Left ventricle myocardium inferior (tissue), 1 donor: Measurements from ENCODE around the gene FOXD3. TPM values are rescaled to one million over a fixed set of nuclear protein-coding genes. Genes with fewer than 3 reads are reported as not detected.
A peak's percentile ranks its signal among the peaks of the same experiment; 100 is the strongest.

Experiments
- DNase-seq: peaks from one replicate; pipeline ENCODE4 v3.0.0-alpha.2; 2020
- H3K27ac ChIP-seq: fragments of 200-600 bp; replicated peaks from 2 replicates; pipeline ENCODE4 v1.8.0; 2021
- H3K27me3 ChIP-seq: fragments of 200-600 bp; 2 replicates; pipeline ENCODE4 v1.8.0; 2021; ENCODE audit warnings: low read depth
- H3K36me3 ChIP-seq: fragments of 200-600 bp; 2 replicates; pipeline ENCODE4 v1.8.0; 2021
- H3K4me1 ChIP-seq: fragments of 200-600 bp; 2 replicates; pipeline ENCODE4 v1.8.0; 2021
- H3K4me3 ChIP-seq: fragments of 200-600 bp; 2 replicates; pipeline ENCODE4 v1.8.0; 2021; ENCODE audit warnings: mild to moderate bottlenecking, moderate library complexity
- H3K9me3 ChIP-seq: fragments of 200-600 bp; replicated peaks from 2 replicates; pipeline ENCODE4 v1.8.0; 2021
- intact Hi-C: fragments of 100-400 bp; cut with micrococcal nuclease; formaldehyde crosslinking; loops from one replicate; pipeline ENCODE4 v1.11.0; 2022
- total RNA-seq: library from RNA; stranded (reverse); fragmentation: NEBNext Ultra II Directional; extraction: Animal tissue kit (Norgen Biotek cat#: 25700); gene quantifications from one replicate; pipeline ENCODE4 v1.2.1, GENCODE V29; 2021
- TF ChIP-seq, protein P1 (sequence below): fragments of 200-600 bp; IDR thresholded peaks from 2 replicates; pipeline ENCODE4 v1.8.0; 2021; ENCODE audit warnings: antibody characterized with exemption, mild to moderate bottlenecking, borderline replicate concordance
- donor health status: DM: no; HTN: yes; CAD: no; lungs with severe emphysema.

Gene FOXD3
- total RNA-seq, 1 donor from 2014 or later = 0.11 TPM

DNA sequence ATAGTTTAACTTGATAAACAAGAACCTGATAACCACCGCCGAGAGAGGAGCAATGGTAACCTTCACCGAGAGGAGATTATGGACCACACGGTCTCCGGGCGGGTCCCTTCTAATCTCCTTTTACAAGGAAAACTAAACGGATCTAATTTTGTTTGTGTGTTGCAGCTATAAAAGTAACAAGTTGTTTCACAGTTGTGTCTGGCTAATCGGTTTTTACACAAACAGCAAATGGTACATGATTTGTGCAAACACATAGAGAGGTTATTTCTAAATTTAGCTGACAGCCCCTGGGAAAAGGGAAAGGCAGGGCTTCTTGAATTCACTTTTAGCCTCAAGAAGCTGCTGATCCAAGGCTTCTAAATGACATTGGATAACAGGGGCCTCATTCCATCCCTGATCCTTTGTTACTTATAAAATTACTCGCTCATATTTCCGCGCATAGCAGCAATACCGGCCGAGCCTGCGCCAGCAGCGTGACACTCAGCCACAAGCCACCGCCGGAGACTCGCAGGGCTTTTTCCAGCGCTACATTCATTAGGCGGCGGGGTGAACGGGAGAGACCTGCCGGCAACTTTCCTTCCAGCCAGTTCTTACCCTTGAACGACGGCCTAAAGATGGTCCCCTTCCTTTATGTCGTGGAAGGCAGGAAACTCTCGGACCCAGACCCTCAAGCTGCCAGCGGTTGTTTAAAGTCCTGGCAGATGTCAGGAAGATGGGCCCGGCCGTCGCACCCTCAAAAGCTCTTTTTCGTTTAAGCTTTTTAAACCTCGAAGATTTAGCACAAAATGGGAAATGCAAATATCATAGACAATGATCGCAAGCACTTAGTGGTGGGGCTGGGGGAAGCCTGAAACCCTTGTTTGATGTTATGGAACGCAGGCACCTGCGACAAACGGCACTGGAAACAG lies 4.4 kb downstream of the FOXD3 start:
- Histone ChIP-seq H3K27me3 (peaks cover 100% of the 10 kb centered on the region), H3K4me1 (peaks cover 38% of the 10 kb centered on the region), H3K4me3 (peak overlapping the region; percentile 7), H3K36me3 (no peaks in the 10 kb centered on the region), H3K9me3 (no peaks in the 10 kb centered on the region), H3K27ac (no peak overlapping the region)
- intact Hi-C loops = no loop called here
- TF ChIP-seq, protein P1, sequence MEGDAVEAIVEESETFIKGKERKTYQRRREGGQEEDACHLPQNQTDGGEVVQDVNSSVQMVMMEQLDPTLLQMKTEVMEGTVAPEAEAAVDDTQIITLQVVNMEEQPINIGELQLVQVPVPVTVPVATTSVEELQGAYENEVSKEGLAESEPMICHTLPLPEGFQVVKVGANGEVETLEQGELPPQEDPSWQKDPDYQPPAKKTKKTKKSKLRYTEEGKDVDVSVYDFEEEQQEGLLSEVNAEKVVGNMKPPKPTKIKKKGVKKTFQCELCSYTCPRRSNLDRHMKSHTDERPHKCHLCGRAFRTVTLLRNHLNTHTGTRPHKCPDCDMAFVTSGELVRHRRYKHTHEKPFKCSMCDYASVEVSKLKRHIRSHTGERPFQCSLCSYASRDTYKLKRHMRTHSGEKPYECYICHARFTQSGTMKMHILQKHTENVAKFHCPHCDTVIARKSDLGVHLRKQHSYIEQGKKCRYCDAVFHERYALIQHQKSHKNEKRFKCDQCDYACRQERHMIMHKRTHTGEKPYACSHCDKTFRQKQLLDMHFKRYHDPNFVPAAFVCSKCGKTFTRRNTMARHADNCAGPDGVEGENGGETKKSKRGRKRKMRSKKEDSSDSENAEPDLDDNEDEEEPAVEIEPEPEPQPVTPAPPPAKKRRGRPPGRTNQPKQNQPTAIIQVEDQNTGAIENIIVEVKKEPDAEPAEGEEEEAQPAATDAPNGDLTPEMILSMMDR = no peak
- DNase-seq = no peak

DNA sequence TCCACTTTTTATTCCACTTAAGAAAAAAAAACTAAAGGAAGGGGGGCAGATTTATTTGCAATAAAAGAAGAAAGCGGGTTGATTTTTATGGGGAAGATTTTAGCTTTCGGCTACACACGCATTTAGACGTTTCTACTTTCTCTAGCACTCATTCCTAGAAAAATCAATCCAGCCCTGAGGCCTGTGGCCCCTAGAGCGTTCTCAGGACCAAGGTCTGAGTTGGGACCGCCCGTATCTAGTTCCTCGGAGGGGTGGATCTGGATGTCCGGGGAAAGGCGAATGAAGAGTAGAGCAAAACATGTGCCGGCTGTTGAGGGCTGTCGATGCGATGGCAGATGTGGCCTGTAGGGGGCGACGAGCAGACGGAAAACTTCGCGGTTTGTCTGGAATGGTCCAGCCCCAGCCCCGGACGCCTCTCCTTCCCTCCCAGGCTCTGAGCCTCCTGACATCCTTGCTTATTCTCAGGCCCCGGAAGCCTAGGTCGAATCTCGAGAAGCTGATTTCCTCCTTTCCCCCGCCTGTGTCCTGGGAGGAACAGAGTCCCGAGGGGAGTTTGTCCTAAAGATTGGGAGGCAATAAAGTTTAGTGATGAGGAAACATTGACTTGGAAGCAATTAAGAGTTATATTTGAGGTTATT lies 5.2 kb downstream of the FOXD3 start:
- Histone ChIP-seq H3K9me3 (no peaks in the 10 kb centered on the region), H3K4me1 (peaks cover 30% of the 10 kb centered on the region), H3K27ac (no peak overlapping the region), H3K36me3 (no peaks in the 10 kb centered on the region), H3K27me3 (peaks cover 100% of the 10 kb centered on the region), H3K4me3 (no peak overlapping the region)
- TF ChIP-seq, protein P1 = peak; percentile 67
- no peak for DNase-seq
- intact Hi-C loops = no loop called here

DNA sequence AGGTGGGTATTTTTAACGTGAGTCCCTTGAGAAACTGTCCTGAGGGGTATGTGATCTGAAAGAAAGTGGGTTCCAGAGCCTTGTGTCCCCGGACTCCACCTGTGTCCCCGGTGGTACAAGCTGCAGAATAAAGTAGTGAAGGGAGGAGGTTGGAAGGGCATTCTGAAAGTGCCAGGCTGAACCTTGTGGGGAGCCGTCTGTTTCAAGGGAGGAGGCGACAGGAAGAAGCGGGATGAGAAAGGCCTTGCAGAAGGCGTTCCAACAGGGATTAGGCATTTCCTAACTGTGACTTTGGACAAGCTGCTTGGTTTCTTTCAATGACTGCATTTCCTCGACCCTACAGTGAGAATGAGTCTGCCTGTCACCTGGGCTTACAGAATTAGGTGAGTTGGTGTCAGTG lies 5.8 kb downstream of the FOXD3 start:
- H3K27ac ChIP-seq = no peak overlapping the region
- H3K27me3 ChIP-seq = peaks cover 100% of the 10 kb centered on the region
- intact Hi-C loops = no loop called here
- TF ChIP-seq, protein P1 = no peak
- H3K36me3 ChIP-seq = no peaks in the 10 kb centered on the region
- peaks cover 25% of the 10 kb centered on the region for H3K4me1 ChIP-seq
- no peak for DNase-seq
- no peak overlapping the region for H3K4me3 ChIP-seq
- no peaks in the 10 kb centered on the region for H3K9me3 ChIP-seq

DNA sequence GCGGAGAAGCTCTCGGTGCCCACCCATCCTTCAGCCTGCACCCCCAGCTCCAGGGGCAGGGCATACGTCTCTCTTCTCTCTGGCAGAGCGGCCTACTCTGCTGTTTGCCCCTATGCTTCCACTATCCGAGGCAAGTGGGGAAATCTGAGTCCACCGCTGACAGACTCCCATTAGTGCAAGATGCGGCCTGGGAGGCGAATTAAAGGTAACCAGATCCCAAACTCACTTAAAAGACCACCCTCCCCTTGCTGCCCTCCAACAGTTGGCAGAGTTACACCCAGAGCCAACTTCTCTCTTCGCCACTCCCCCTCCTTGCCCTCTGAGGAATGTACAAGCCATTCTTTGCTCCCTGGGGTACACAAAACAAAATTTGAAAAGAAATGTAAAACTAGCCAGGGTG lies 6.4 kb downstream of the FOXD3 start:
- Histone ChIP-seq H3K4me1 (peaks cover 21% of the 10 kb centered on the region), H3K36me3 (no peaks in the 10 kb centered on the region), H3K27me3 (peaks cover 100% of the 10 kb centered on the region), H3K4me3 (no peak overlapping the region), H3K9me3 (no peaks in the 10 kb centered on the region), H3K27ac (no peak overlapping the region)
- intact Hi-C loops = no loop called here
- DNase-seq = no peak
- TF ChIP-seq, protein P1 = no peak

DNA sequence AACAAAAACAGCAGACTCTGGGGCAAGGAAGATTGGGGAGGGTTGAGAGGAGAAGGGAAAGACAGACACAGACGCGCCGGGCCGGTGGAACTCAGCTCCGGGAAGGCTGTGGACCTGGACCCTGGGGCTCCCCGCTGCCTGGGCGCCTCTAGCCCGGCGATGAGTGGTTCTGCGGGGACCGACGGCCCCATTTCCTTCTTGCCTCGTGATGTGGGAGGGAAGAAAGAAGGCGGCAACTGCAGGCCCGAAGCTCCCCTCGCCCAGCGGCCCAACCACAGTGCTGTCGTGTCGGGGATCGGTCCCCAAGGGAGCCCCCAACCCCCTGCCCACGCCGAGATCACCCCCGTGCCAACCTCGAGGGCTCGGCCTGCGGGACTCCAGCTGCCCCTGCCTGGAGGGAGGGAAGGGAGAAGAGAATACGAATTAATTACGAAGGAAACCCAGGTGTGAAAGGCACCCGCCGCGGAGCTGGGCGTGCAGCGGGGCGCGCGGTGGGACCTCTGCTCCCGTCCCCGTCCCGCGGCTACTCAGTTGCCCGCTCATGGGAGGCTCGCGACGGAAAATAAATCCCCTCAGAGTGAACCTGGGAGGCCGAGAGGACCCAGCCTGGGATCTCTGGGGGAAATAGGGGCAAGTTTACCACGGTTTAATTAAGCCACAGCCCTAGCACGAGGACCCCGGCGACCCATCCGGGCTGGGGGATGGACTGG lies 7.4 kb downstream of the FOXD3 start:
- TF ChIP-seq, protein P1 = no peak
- intact Hi-C loops = no loop called here
- Histone ChIP-seq H3K4me3 (peak overlapping the region; percentile 15), H3K27me3 (peaks cover 100% of the 10 kb centered on the region), H3K36me3 (no peaks in the 10 kb centered on the region), H3K4me1 (peaks cover 14% of the 10 kb centered on the region), H3K9me3 (no peaks in the 10 kb centered on the region), H3K27ac (no peak overlapping the region)
- no peak for DNase-seq
